Stimulated activated naive CD8-positive, alpha-beta T cell treated with anti-CD3 and anti-CD28 coated beads, Interleukin-15, Interleukin-2, amounts not matched to agents 100 ng/mL and 50 ng/mL, for 24 hours (primary cell): Measurements from ENCODE around the gene ADRA2B.

ENCODE experiments used
- H3K27ac Mint-ChIP-seq: one replicate; pipeline ENCODE4 v1.8.0; 2021; ENCODE audit warnings: mild to moderate bottlenecking, mixed read lengths
- H3K27me3 Mint-ChIP-seq: one replicate; pipeline ENCODE4 v1.8.0; 2021; ENCODE audit warnings: mixed read lengths
- H3K36me3 Mint-ChIP-seq: one replicate; pipeline ENCODE4 v1.8.0; 2021; ENCODE audit warnings: low read depth, mixed read lengths
- H3K4me1 Mint-ChIP-seq: one replicate; pipeline ENCODE4 v1.8.0; 2021; ENCODE audit warnings: low read depth, mixed read lengths
- H3K4me3 Mint-ChIP-seq: one replicate; pipeline ENCODE4 v1.8.0; 2021; ENCODE audit warnings: mild to moderate bottlenecking, mixed read lengths
- H3K9me3 Mint-ChIP-seq: one replicate; pipeline ENCODE4 v1.8.0; 2021; ENCODE audit warnings: mixed read lengths

ADRA2B gene

GRCh38 chr2:96153991-96154431 is 37.6 kb upstream of the ADRA2B start:
- Mint-ChIP-seq H3K9me3 (no peaks in the 10 kb centered on the region), H3K27me3 (no peaks in the 10 kb centered on the region), H3K4me3 (no peak overlapping the region), H3K36me3 (no peaks in the 10 kb centered on the region), H3K27ac (no peak overlapping the region), H3K4me1 (peaks cover 88% of the 10 kb centered on the region)

GRCh38 chr2:96153291-96153713 is 36.9 kb upstream of the ADRA2B start:
- H3K27me3 Mint-ChIP-seq = no peaks in the 10 kb centered on the region
- H3K36me3 Mint-ChIP-seq = no peaks in the 10 kb centered on the region

GRCh38 chr2:96152304-96153161 is 36.2 kb upstream of the ADRA2B start:
- no peak overlapping the region for H3K27ac Mint-ChIP-seq
- no peaks in the 10 kb centered on the region for H3K36me3 Mint-ChIP-seq
- H3K27me3 Mint-ChIP-seq = no peaks in the 10 kb centered on the region
- H3K4me1 Mint-ChIP-seq = peaks cover 87% of the 10 kb centered on the region
- H3K9me3 Mint-ChIP-seq = no peaks in the 10 kb centered on the region
- H3K4me3 Mint-ChIP-seq = no peak overlapping the region

More at GRCh38 chr2:96153291-96153713, 36.9 kb upstream of the ADRA2B start:
- Mint-ChIP-seq H3K4me3 (no peak overlapping the region), H3K27ac (peak overlapping the region; percentile 45), H3K9me3 (no peaks in the 10 kb centered on the region), H3K4me1 (peaks cover 87% of the 10 kb centered on the region)

- H3K27ac Mint-ChIP-seq = peak overlapping the region; percentile 21
- no peaks in the 10 kb centered on the region for H3K27me3 Mint-ChIP-seq
- H3K36me3 Mint-ChIP-seq = no peaks in the 10 kb centered on the region
- H3K4me1 Mint-ChIP-seq = peaks cover 87% of the 10 kb centered on the region
- H3K9me3 Mint-ChIP-seq = no peaks in the 10 kb centered on the region
- H3K4me3 Mint-ChIP-seq = no peak overlapping the region
These were observed 35.4 kb upstream of the ADRA2B start for GRCh38 chr2:96151595-96152303.

- Mint-ChIP-seq H3K9me3 (no peaks in the 10 kb centered on the region), H3K4me1 (peaks cover 85% of the 10 kb centered on the region), H3K4me3 (no peak overlapping the region), H3K27me3 (no peaks in the 10 kb centered on the region), H3K27ac (peak overlapping the region; percentile 21), H3K36me3 (no peaks in the 10 kb centered on the region)
These were observed 34.6 kb upstream of the ADRA2B start for GRCh38 chr2:96150791-96151594.

- no peak overlapping the region for H3K4me3 Mint-ChIP-seq
- no peak overlapping the region for H3K27ac Mint-ChIP-seq
- H3K9me3 Mint-ChIP-seq = no peaks in the 10 kb centered on the region
- no peaks in the 10 kb centered on the region for H3K36me3 Mint-ChIP-seq
- peaks cover 80% of the 10 kb centered on the region for H3K4me1 Mint-ChIP-seq
- H3K27me3 Mint-ChIP-seq = no peaks in the 10 kb centered on the region
These were observed 33.8 kb upstream of the ADRA2B start for GRCh38 chr2:96150007-96150640.

GRCh38 chr2:96148410-96149217 is 32.2 kb upstream of the ADRA2B start:
- Mint-ChIP-seq H3K4me1 (peaks cover 81% of the 10 kb centered on the region), H3K27me3 (no peaks in the 10 kb centered on the region), H3K27ac (peak overlapping the region; percentile 96), H3K4me3 (peak overlapping the region; percentile 89), H3K9me3 (no peaks in the 10 kb centered on the region), H3K36me3 (peaks cover 12% of the 10 kb centered on the region)

- Mint-ChIP-seq H3K4me3 (peak overlapping the region; percentile 89), H3K9me3 (no peaks in the 10 kb centered on the region), H3K36me3 (peaks cover 21% of the 10 kb centered on the region), H3K4me1 (peaks cover 77% of the 10 kb centered on the region), H3K27me3 (no peaks in the 10 kb centered on the region), H3K27ac (peak overlapping the region; percentile 96)
These were observed 31.3 kb upstream of the ADRA2B start for GRCh38 chr2:96147593-96148201.

GRCh38 chr2:96146881-96147592 is 30.7 kb upstream of the ADRA2B start:
- H3K4me3 Mint-ChIP-seq = peak overlapping the region; percentile 89
- H3K27ac Mint-ChIP-seq = peak overlapping the region; percentile 96
- H3K4me1 Mint-ChIP-seq = peaks cover 77% of the 10 kb centered on the region
- no peaks in the 10 kb centered on the region for H3K27me3 Mint-ChIP-seq
- H3K36me3 Mint-ChIP-seq = peaks cover 27% of the 10 kb centered on the region
- no peaks in the 10 kb centered on the region for H3K9me3 Mint-ChIP-seq

- no peaks in the 10 kb centered on the region for H3K9me3 Mint-ChIP-seq
- peaks cover 77% of the 10 kb centered on the region for H3K4me1 Mint-ChIP-seq
These were observed 29.9 kb upstream of the ADRA2B start for GRCh38 chr2:96146153-96146880.

GRCh38 chr2:96145848-96146152 is 29.4 kb upstream of the ADRA2B start:
- peaks cover 27% of the 10 kb centered on the region for H3K36me3 Mint-ChIP-seq
- peak overlapping the region; percentile 89 for H3K4me3 Mint-ChIP-seq
- H3K4me1 Mint-ChIP-seq = peaks cover 75% of the 10 kb centered on the region
- H3K27me3 Mint-ChIP-seq = no peaks in the 10 kb centered on the region
- H3K27ac Mint-ChIP-seq = peak overlapping the region; percentile 96
- H3K9me3 Mint-ChIP-seq = no peaks in the 10 kb centered on the region

More at GRCh38 chr2:96146153-96146880, 29.9 kb upstream of the ADRA2B start:
- Mint-ChIP-seq H3K4me3 (peak overlapping the region; percentile 89), H3K27ac (peak overlapping the region; percentile 96), H3K27me3 (no peaks in the 10 kb centered on the region), H3K36me3 (peaks cover 27% of the 10 kb centered on the region)

- Mint-ChIP-seq H3K27ac (peak within 1 kb of the TSS; percentile 96), H3K27me3 (no peaks in the 10 kb centered on the region), H3K36me3 (peaks cover 27% of the 10 kb centered on the region), H3K4me3 (peak within 1 kb of the TSS; percentile 96), H3K9me3 (no peaks in the 10 kb centered on the region), H3K4me1 (peaks cover 72% of the 10 kb centered on the region)
These were observed 28.9 kb upstream of the ADRA2B start, which contains the start of gene DUSP2 for GRCh38 chr2:96145036-96145847. Gene DUSP2 (minus strand): TSS chr2:96145440. CDS start chr2:96145354, 86 bp downstream.
